Limb (tissue), 2 donors: ENCODE measurements around the gene NGB.

Source experiments
- DNase-seq, 2 donors: peaks; one replicate each; pipeline ENCODE4 v3.0.0-alpha.2; 2016; ENCODE audit errors: extremely low spot score in 2 of 2

Gene NGB

GRCh38 chr14:77236814-77237213 lies 34.2 kb downstream of the NGB start:
- no peak for DNase-seq

GRCh38 chr14:77231721-77232120 lies 39.3 kb downstream of the NGB start:
- DNase-seq: no peak

GRCh38 chr14:77230914-77231313 lies 40.1 kb downstream of the NGB start:
- DNase-seq: no peak

GRCh38 chr14:77228056-77228455 lies 43.0 kb downstream of the NGB start:
- no peak for DNase-seq

- DNase-seq: no peak
Measured at GRCh38 chr14:77225892-77226557, 45.0 kb downstream of the NGB start.

- no peak for DNase-seq
Measured at GRCh38 chr14:77225254-77225653, 45.8 kb downstream of the NGB start.

- no peak for DNase-seq
Measured at GRCh38 chr14:77224212-77224611, 46.8 kb downstream of the NGB start.

GRCh38 chr14:77222546-77223225 lies 48.3 kb downstream of the NGB start:
- DNase-seq: no peak

- no peak for DNase-seq
Measured at GRCh38 chr14:77221241-77221871, 49.6 kb downstream of the NGB start.

- DNase-seq: no peak
Measured at GRCh38 chr14:77220246-77221017, 50.6 kb downstream of the NGB start.

- no peak for DNase-seq
Measured at GRCh38 chr14:77219591-77219990, 51.4 kb downstream of the NGB start.

GRCh38 chr14:77217551-77217950 lies 53.5 kb downstream of the NGB start:
- DNase-seq: no peak
